Naive thymus-derived CD4-positive, alpha-beta T cell (primary cell): ENCODE data around the gene NRP1. TPM values are rescaled to one million over a fixed set of nuclear protein-coding genes. Genes with fewer than 3 reads are reported as not detected.

Experiments used
- ATAC-seq: fragments of 150-1000 bp; cut with Tn5 transposase; 2 replicates; pipeline ENCODE4 v1.10.0; 2021; ENCODE audit warnings: mild to moderate bottlenecking, moderate library complexity
- CTCF ChIA-PET: fragments of 350-600 bp; sonication (Branson Sonifier 250); formaldehyde crosslinking; loops from one replicate; lab custom pipeline; 2021; ENCODE audit warnings: antibody characterized with exemption; lab: Charles Lee
- POLR2A ChIA-PET: fragments of 350-600 bp; sonication (Branson Sonifier 250); formaldehyde crosslinking; loops from one replicate; lab custom pipeline; 2021; ENCODE audit warnings: antibody characterized with exemption, inconsistent platforms; lab: Charles Lee
- DNase-seq, 9 donors: peaks; one replicate each; pipeline versions ENCODE4 v3.0.0 to v3.0.0-alpha.2; 2020 to 2022; ENCODE audit warnings: mixed read lengths in 1 of 9
- H3K27ac ChIP-seq: one replicate; pipeline ENCODE4 v1.7.0; 2013; ENCODE audit warnings: mild to moderate bottlenecking, low read depth, low read length, moderate library complexity
- H3K27me3 ChIP-seq, 2 donors: one replicate each; pipeline ENCODE4 v1.7.0; 2013; ENCODE audit warnings: low read length in 2 of 2, mild to moderate bottlenecking in 2 of 2, moderate library complexity in 2 of 2; ENCODE audit not compliant: control insufficient read depth in 2 of 2, insufficient read depth in 2 of 2
- H3K36me3 ChIP-seq, 3 experiments: 1 replicate in 2 of 3; 2 replicates in 1 of 3; pipeline ENCODE4 v1.7.0; 2013; ENCODE audit warnings: low read length in 3 of 3, mild to moderate bottlenecking in 3 of 3, moderate library complexity in 1 of 3; ENCODE audit not compliant: insufficient read depth in 3 of 3, control insufficient read depth in 2 of 3
- H3K4me1 ChIP-seq, 2 donors: one replicate each; pipeline ENCODE4 v1.7.0; 2013; ENCODE audit warnings: low read length in 2 of 2, mild to moderate bottlenecking in 2 of 2, moderate library complexity in 1 of 2; ENCODE audit not compliant: control insufficient read depth in 2 of 2, insufficient read depth in 2 of 2
- H3K4me3 ChIP-seq: 2 replicates; pipeline ENCODE4 v1.7.0; 2013; ENCODE audit warnings: mild to moderate bottlenecking, low read length
- H3K9me3 ChIP-seq, 3 experiments: 1 replicate in 2 of 3; 2 replicates in 1 of 3; pipeline ENCODE4 v1.7.0; 2013; ENCODE audit warnings: low read length in 3 of 3; ENCODE audit not compliant: control insufficient read depth in 2 of 3
- H3K27ac Mint-ChIP-seq, 9 donors: one replicate each; pipeline ENCODE4 v1.8.0; 2020 to 2022; ENCODE audit warnings: mixed read lengths in 9 of 9, mild to moderate bottlenecking in 8 of 9, moderate library complexity in 5 of 9, inconsistent platforms in 2 of 9
- H3K27me3 Mint-ChIP-seq, 5 donors: one replicate each; pipeline ENCODE4 v1.8.0; 2021 to 2022; ENCODE audit warnings: mixed read lengths in 5 of 5, mild to moderate bottlenecking in 1 of 5
- H3K36me3 Mint-ChIP-seq, 5 donors: one replicate each; pipeline ENCODE4 v1.8.0; 2020 to 2022; ENCODE audit warnings: mixed read lengths in 5 of 5, mild to moderate bottlenecking in 3 of 5, inconsistent platforms in 1 of 5
- H3K4me1 Mint-ChIP-seq, 7 donors: one replicate each; pipeline ENCODE4 v1.8.0; 2020 to 2022; ENCODE audit warnings: mixed read lengths in 7 of 7, mild to moderate bottlenecking in 3 of 7, inconsistent platforms in 1 of 7
- H3K4me3 Mint-ChIP-seq, 10 donors: one replicate each; pipeline ENCODE4 v1.8.0; 2020 to 2022; ENCODE audit warnings: mild to moderate bottlenecking in 10 of 10, mixed read lengths in 10 of 10, moderate library complexity in 6 of 10, inconsistent platforms in 2 of 10
- H3K9me3 Mint-ChIP-seq, 11 donors: one replicate each; pipeline ENCODE4 v1.8.0; 2020 to 2022; ENCODE audit warnings: mixed read lengths in 11 of 11, mild to moderate bottlenecking in 4 of 11, inconsistent platforms in 1 of 11, moderate library complexity in 1 of 11
- intact Hi-C, 2 donors: fragments of 100-400 bp; cut with micrococcal nuclease; formaldehyde crosslinking; loops; one replicate each; pipeline ENCODE4 v1.15.1; 2023
- polyA plus RNA-seq, 2 donors: library from polyadenylated mRNA; unstranded; fragments of 300-500 nt; fragmentation: Illumina TruSeq; gene quantifications; one replicate each; pipeline ENCODE4 v1.2.3, GENCODE V29; 2021
- total RNA-seq, 6 experiments: library from RNA in 5 of 6; stranded (reverse) in 5 of 6; gene quantifications; 1 replicate in 5 of 6; 2 replicates in 1 of 6; pipeline ENCODE4 v1.2.3 and lab custom pipeline; 2021 to 2026

The NRP1 gene
- total and polyA plus RNA-seq, 7 experiments from 2014 or later: 0.72 to 4.6 (median 1.6) TPM; not detected in 2

- intact Hi-C loops: no loop called here
- H3K4me1 Mint-ChIP-seq: peaks cover 41 to 75% (median 71%) of the 10 kb centered on the region in 7 donors
- CTCF ChIA-PET: interaction anchor here (1.8 kb wide), 1 partner anchor 14 kb away, joined by 8 read pairs; no protein-coding TSS in a partner anchor
Observed at GRCh38 chr10:33129141-33129995, 205.1 kb downstream of the NRP1 start.

DNA sequence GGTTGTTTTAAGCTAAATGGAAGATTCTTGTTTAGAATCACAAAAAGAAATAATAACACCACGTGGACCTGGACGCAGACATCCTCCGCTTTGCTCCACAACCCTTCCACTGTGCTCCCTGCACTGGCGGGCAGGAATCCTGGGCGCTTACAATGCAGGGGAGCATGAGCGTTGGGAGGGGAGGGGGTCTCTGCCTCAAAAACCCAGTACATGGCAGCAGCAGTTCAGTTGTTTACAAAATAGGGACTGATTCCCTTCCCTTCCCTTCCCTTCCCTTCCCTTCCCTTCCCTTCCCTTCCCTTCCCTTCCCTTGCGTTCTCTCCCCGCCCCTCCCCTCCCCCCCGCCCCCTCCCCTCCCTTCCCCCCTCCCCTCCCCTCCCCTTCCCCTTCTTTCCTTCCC, 206.8 kb downstream of the NRP1 start:
- no peaks in the 10 kb centered on the region for H3K27me3 ChIP-seq
- H3K36me3 ChIP-seq: no peaks in the 10 kb centered on the region
- H3K36me3 Mint-ChIP-seq: peaks cover 0 to 1% (median 0%) of the 10 kb centered on the region in 5 donors
- ATAC-seq (no peak), DNase-seq (no peak)
- POLR2A ChIA-PET: interaction anchor here (2.1 to 4.1 kb wide), 2 partner anchors 10 to 13 kb away, joined by 10 to 40 read pairs; no protein-coding TSS in a partner anchor
- no peaks in the 10 kb centered on the region for H3K27me3 Mint-ChIP-seq
- intact Hi-C loops: loop anchor here in 1 of 2 donors (2.0 kb wide), 1 partner anchor 17 kb away; no protein-coding TSS in a partner anchor
- H3K4me3 Mint-ChIP-seq: peak overlapping the region in 3 of 10 donors; percentile 63 to 78 (median 63)
- peaks cover 39 to 69% (median 65%) of the 10 kb centered on the region in 7 donors for H3K4me1 Mint-ChIP-seq
- no peaks in the 10 kb centered on the region for H3K9me3 ChIP-seq
- no peak overlapping the region for H3K4me3 ChIP-seq
- H3K9me3 Mint-ChIP-seq: peaks cover 0 to 2% (median 0%) of the 10 kb centered on the region in 11 donors
- CTCF ChIA-PET: interaction anchor here (0.6 to 1.6 kb wide), 3 partner anchors 8 to 39 kb away, joined by 3 to 8 read pairs (median 6); no protein-coding TSS in a partner anchor
- H3K27ac ChIP-seq: peak overlapping the region; percentile 60
- peaks cover 21 to 76% of the 10 kb centered on the region in 2 donors for H3K4me1 ChIP-seq
- peak overlapping the region; percentile 39 to 95 (median 91) for H3K27ac Mint-ChIP-seq

More at GRCh38 chr10:33129141-33129995, 205.1 kb downstream of the NRP1 start:
- Histone ChIP-seq H3K4me3 (no peak overlapping the region), H3K27ac (no peak overlapping the region), H3K36me3 (no peaks in the 10 kb centered on the region), H3K27me3 (no peaks in the 10 kb centered on the region), H3K9me3 (no peaks in the 10 kb centered on the region), H3K4me1 (peaks cover 29 to 82% of the 10 kb centered on the region in 2 donors)
- ATAC-seq (no peak), DNase-seq (no peak)
- peaks cover 0 to 2% (median 0%) of the 10 kb centered on the region in 11 donors for H3K9me3 Mint-ChIP-seq
- peak overlapping the region in 4 of 10 donors; percentile 20 to 51 (median 41) for H3K4me3 Mint-ChIP-seq
- no peaks in the 10 kb centered on the region for H3K27me3 Mint-ChIP-seq
- H3K27ac Mint-ChIP-seq: peak overlapping the region in 6 of 9 donors; percentile 23 to 87 (median 76)
- H3K36me3 Mint-ChIP-seq: peaks cover 0 to 1% (median 0%) of the 10 kb centered on the region in 5 donors
- POLR2A ChIA-PET: interaction anchor here (0.7 to 1.7 kb wide), 3 partner anchors 10 to 640 kb away, joined by 3 to 7 read pairs (median 3); no protein-coding TSS in a partner anchor
